ENCODE measurements around the gene ACTRT2. TPM values are rescaled to one million over a fixed set of nuclear protein-coding genes. Genes with fewer than 3 reads are reported as not detected.

The ACTRT2 gene
- total and polyA plus RNA-seq, 2 experiments from 2014 or later = not detected

DNA sequence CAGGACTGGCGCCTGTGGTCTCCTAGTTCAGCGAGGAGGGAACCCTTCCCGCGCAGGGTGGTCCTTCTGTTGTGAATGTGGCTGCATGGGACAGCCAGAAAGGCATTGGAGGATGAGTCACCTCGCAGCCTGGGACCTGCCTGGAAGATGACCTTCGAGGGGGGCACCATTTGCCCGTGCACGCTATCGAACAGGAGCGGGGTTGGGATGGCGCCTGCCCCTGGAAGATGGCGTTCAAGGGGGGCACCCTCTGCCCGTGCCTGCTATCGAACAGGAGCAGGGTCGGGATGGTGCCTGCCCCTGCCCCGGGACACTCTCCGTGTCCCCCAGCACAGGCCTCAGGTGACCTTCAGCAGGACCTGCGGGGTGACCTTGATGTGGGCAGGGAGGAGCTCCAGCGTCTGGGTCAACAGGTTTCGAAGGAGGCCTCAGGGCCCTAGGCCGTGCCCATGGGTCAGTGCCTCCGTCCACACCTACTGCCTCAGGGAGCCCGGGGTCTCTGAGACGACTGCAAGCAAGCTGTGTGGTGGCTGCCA lies 1.7 kb upstream of the ACTRT2 start:
- in situ Hi-C loops (cut with MboI) = loop anchor here (10.0 to 25.0 kb wide), 2 partner anchors 395 to 607 kb away; partner anchors contain the start of gene PEX10
- Histone ChIP-seq H3K4me1 (ENCODE audit: insufficient read depth) (no peaks in the 10 kb centered on the region), H3K9ac (no peak overlapping the region), H3K79me2 (ENCODE audit: insufficient read depth) (no peaks in the 10 kb centered on the region), H3K9me3 (ENCODE audit: low read depth) (no peaks in the 10 kb centered on the region), H3K36me3 (ENCODE audit: low read depth) (no peaks in the 10 kb centered on the region), H3F3A (ENCODE audit: insufficient read depth) (no peaks in the 10 kb centered on the region), H3K27me3 (replicated peaks; ENCODE audit: insufficient read depth) (no peaks in the 10 kb centered on the region), H2AFZ (no peak overlapping the region), H3K9me2 (ENCODE audit: insufficient read depth) (no peaks in the 10 kb centered on the region), H3K27ac (no peak overlapping the region), H4K20me1 (ENCODE audit: insufficient read depth) (no peaks in the 10 kb centered on the region), H3K4me3 (no peak overlapping the region), H3K4me2 (ENCODE audit: unreplicated experiment) (no peak overlapping the region)
- WGBS, 2 experiments (ENCODE audit: low coverage in 1 of 2, low lambda C conversion rate in 2 of 2, missing lambda C conversion rate in 2 of 2) = 60 to 65% methylated on average over 24 of the region's 24 CpGs
- no peak for TF ChIP-seq EZH2 (IDR thresholded peaks at IDR 0.05; ENCODE audit: insufficient read depth, poor library complexity, severe bottlenecking)
- no peak for TF ChIP-seq EZH2phosphoT487 (IDR thresholded peaks at IDR 0.05; ENCODE audit: insufficient read depth, low read depth)
- no peak for DNase-seq

DNA sequence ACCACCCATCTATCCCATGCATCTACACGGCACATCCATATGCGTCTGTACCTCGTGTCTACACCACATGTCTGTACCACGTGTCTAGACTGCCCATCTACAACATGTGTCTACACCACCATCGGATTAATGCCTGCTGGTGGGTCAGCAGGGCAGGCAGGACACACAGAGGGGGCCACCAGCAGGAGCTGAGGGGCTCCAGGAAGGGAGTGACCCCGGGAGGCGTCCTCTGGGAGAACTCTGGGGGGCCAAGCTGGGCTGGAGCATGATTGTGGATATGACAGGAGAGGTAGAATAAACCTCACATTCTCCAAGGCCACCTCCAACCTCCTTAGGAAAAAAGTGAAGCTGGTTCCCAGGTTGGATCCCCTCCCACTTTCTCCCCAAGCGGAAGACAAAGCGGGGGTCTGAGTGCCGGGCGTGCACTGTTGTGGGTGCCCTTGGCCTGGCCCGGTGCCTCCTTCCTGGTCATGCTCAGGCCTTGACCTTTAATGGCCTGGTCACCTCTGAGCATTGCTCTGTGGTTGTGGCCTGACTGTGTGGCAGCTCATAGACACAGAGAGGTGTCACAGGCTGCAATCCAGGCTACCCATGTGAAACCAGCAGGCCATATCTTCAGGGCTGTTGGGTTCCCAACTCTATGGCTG lies 881 bp upstream of the ACTRT2 start:
- Histone ChIP-seq H3K79me2 (ENCODE audit: insufficient read depth) (no peaks in the 10 kb centered on the region), H4K20me1 (ENCODE audit: insufficient read depth) (no peaks in the 10 kb centered on the region), H3K27ac (no peak overlapping the region), H3K4me3 (no peak overlapping the region), H3K27me3 (replicated peaks; ENCODE audit: insufficient read depth) (no peaks in the 10 kb centered on the region), H3K4me2 (ENCODE audit: unreplicated experiment) (no peak overlapping the region), H3K4me1 (ENCODE audit: insufficient read depth) (no peaks in the 10 kb centered on the region), H3K9me2 (ENCODE audit: insufficient read depth) (no peaks in the 10 kb centered on the region), H2AFZ (no peak overlapping the region), H3F3A (ENCODE audit: insufficient read depth) (no peaks in the 10 kb centered on the region), H3K36me3 (ENCODE audit: low read depth) (no peaks in the 10 kb centered on the region), H3K9me3 (ENCODE audit: low read depth) (no peaks in the 10 kb centered on the region), H3K9ac (no peak overlapping the region)
- TF ChIP-seq EZH2 (IDR thresholded peaks at IDR 0.05; ENCODE audit: insufficient read depth, poor library complexity, severe bottlenecking) (no peak), EZH2phosphoT487 (IDR thresholded peaks at IDR 0.05; ENCODE audit: insufficient read depth, low read depth) (no peak)
- in situ Hi-C loops (cut with MboI) = loop anchor here (25.0 kb wide), 1 partner anchor 608 kb away; the partner anchor contains the start of gene PEX10
- DNase-seq = no peak
- 54 to 61% methylated on average over 12 of the region's 12 CpGs for WGBS, 2 experiments (ENCODE audit: low coverage in 1 of 2, low lambda C conversion rate in 2 of 2, missing lambda C conversion rate in 2 of 2)

DNA sequence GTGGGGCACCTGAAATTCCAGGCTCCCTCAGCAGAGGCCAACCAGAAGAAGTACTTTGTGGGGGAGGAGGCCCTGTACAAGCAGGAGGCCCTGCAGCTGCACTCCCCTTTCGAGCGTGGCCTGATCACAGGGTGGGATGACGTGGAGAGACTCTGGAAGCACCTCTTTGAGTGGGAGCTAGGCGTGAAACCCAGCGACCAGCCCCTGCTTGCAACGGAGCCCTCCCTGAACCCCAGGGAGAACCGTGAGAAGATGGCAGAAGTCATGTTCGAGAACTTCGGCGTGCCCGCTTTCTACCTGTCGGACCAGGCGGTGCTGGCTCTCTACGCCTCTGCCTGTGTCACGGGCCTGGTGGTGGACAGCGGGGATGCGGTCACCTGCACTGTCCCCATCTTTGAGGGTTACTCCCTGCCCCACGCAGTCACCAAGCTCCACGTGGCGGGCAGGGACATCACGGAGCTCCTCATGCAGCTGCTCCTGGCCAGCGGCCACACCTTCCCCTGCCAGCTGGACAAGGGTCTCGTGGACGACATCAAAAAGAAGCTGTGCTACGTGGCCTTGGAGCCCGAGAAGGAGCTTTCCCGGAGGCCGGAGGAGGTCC lies 634 bp downstream of the ACTRT2 start:
- H3F3A ChIP-seq (ENCODE audit: insufficient read depth) = no peaks in the 10 kb centered on the region
- H3K4me3 ChIP-seq = no peak overlapping the region
- in situ Hi-C loops (cut with MboI) = loop anchor here (25.0 kb wide), 1 partner anchor 610 kb away; the partner anchor contains the start of gene PEX10
- H3K4me2 ChIP-seq (ENCODE audit: unreplicated experiment) = no peak overlapping the region
- H3K79me2 ChIP-seq (ENCODE audit: insufficient read depth) = no peaks in the 10 kb centered on the region
- no peak for TF ChIP-seq EZH2phosphoT487 (IDR thresholded peaks at IDR 0.05; ENCODE audit: insufficient read depth, low read depth)
- TF ChIP-seq EZH2 (IDR thresholded peaks at IDR 0.05; ENCODE audit: insufficient read depth, poor library complexity, severe bottlenecking) = no peak
- no peaks in the 10 kb centered on the region for H3K9me2 ChIP-seq (ENCODE audit: insufficient read depth)
- H3K27me3 ChIP-seq (replicated peaks; ENCODE audit: insufficient read depth) = no peaks in the 10 kb centered on the region
- WGBS, 2 experiments (ENCODE audit: low coverage in 1 of 2, low lambda C conversion rate in 2 of 2, missing lambda C conversion rate in 2 of 2) = 60 to 62% methylated on average over 27 of the region's 28 CpGs
- DNase-seq = no peak
- H3K9ac ChIP-seq = no peak overlapping the region
- H3K27ac ChIP-seq = no peak overlapping the region
- H3K36me3 ChIP-seq (ENCODE audit: low read depth) = no peaks in the 10 kb centered on the region
- no peaks in the 10 kb centered on the region for H4K20me1 ChIP-seq (ENCODE audit: insufficient read depth)
- no peak overlapping the region for H2AFZ ChIP-seq
- H3K4me1 ChIP-seq (ENCODE audit: insufficient read depth) = no peaks in the 10 kb centered on the region
- H3K9me3 ChIP-seq (ENCODE audit: low read depth) = no peaks in the 10 kb centered on the region

DNA sequence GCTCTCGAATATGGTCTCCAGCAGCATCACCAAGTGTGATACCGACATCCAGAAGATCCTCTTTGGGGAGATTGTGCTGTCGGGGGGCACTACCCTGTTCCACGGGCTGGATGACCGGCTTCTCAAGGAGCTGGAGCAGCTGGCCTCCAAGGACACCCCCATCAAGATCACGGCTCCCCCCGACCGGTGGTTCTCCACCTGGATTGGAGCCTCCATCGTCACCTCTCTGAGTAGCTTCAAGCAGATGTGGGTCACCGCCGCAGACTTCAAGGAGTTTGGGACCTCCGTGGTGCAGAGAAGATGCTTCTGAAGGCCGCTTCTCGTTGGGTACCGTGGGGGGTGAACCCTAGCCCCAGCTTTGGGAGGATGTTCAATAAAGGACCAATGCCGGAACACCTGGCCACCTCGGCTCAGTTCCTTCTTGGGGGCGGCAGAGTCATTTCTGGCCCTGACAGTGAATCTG lies 1.3 kb downstream of the ACTRT2 start:
- TF ChIP-seq EZH2phosphoT487 (IDR thresholded peaks at IDR 0.05; ENCODE audit: insufficient read depth, low read depth) (no peak), EZH2 (IDR thresholded peaks at IDR 0.05; ENCODE audit: insufficient read depth, poor library complexity, severe bottlenecking) (no peak)
- H3K9me3 ChIP-seq (ENCODE audit: low read depth) = no peaks in the 10 kb centered on the region

More for the DNA sequence above, 1.3 kb downstream of the ACTRT2 start:
- Histone ChIP-seq H3K9me2 (ENCODE audit: insufficient read depth) (no peaks in the 10 kb centered on the region), H3K27me3 (replicated peaks; ENCODE audit: insufficient read depth) (no peaks in the 10 kb centered on the region), H2AFZ (no peak overlapping the region), H3K4me2 (ENCODE audit: unreplicated experiment) (no peak overlapping the region), H3F3A (ENCODE audit: insufficient read depth) (no peaks in the 10 kb centered on the region), H3K4me3 (no peak overlapping the region), H3K36me3 (ENCODE audit: low read depth) (no peaks in the 10 kb centered on the region), H3K9ac (no peak overlapping the region), H4K20me1 (ENCODE audit: insufficient read depth) (no peaks in the 10 kb centered on the region), H3K27ac (no peak overlapping the region), H3K4me1 (ENCODE audit: insufficient read depth) (no peaks in the 10 kb centered on the region), H3K79me2 (ENCODE audit: insufficient read depth) (no peaks in the 10 kb centered on the region)
- no peak for DNase-seq
- 49 to 59% methylated on average over 18 of the region's 18 CpGs for WGBS, 2 experiments (ENCODE audit: low coverage in 1 of 2, low lambda C conversion rate in 2 of 2, missing lambda C conversion rate in 2 of 2)
- in situ Hi-C loops (cut with MboI) = loop anchor here (25.0 kb wide), 1 partner anchor 610 kb away; the partner anchor contains the start of gene PEX10
